SK-N-SH (cell line): ENCODE measurements around the gene EDRF1. TPM values are rescaled to one million over a fixed set of nuclear protein-coding genes. Genes with fewer than 3 reads are reported as not detected.
A peak's percentile ranks its signal among the peaks of the same experiment; 100 is the strongest.

Experiments
- CTCF ChIA-PET: fragments of 300-600, 350-600 bp; formaldehyde crosslinking; extraction: SDS; loops from one replicate; lab custom pipeline; 2021; lab: Yijun Ruan, JAX
- POLR2A ChIA-PET: fragments of 350-600 bp; sonication (Branson Sonifier 250); formaldehyde crosslinking; extraction: SDS; loops from one replicate; lab custom pipeline; 2020; ENCODE audit warnings: antibody characterized with exemption, inconsistent platforms; lab: Yijun Ruan, JAX
- DNase-seq: peaks from one replicate; pipeline ENCODE4 v3.0.0; 2012
- H2AFZ ChIP-seq: fragments of 200-600 bp; sonication (generic); 2 replicates; pipeline ENCODE4 v1.8.1; 2016; ENCODE audit warnings: antibody characterized with exemption, mild to moderate bottlenecking, low read depth
- H3F3A ChIP-seq: fragments of 200-600 bp; sonication (generic); replicated peaks from 2 replicates; pipeline ENCODE3; 2016; ENCODE audit warnings: antibody characterized with exemption, mild to moderate bottlenecking; ENCODE audit not compliant: insufficient read depth
- H3K27ac ChIP-seq, 2 experiments: fragments of 200-500 bp in 1 of 2; fragments of 200-600 bp in 1 of 2; sonication (Bioruptor generic) in 1 of 2; sonication (generic), shearing (Covaris generic) in 1 of 2; 2 replicates each; pipeline versions ENCODE4 v1.5.1 to v1.6.1; 2014 to 2016; ENCODE audit warnings: low read depth in 2 of 2, inconsistent platforms in 1 of 2, low read length in 1 of 2, mild to moderate bottlenecking in 1 of 2, mixed read lengths in 1 of 2
- H3K27me3 ChIP-seq: fragments of 200-600 bp; sonication (generic), shearing (Covaris generic); 2 replicates; pipeline ENCODE4 v1.6.1; 2016; ENCODE audit warnings: mixed run types; ENCODE audit not compliant: insufficient read depth
- H3K36me3 ChIP-seq, 2 experiments: fragments of 200-500 bp in 1 of 2; fragments of 200-600 bp in 1 of 2; sonication (Bioruptor generic) in 1 of 2; sonication (generic) in 1 of 2; replicated peaks in 1 of 2; 2 replicates each; pipeline versions ENCODE3 to v1.5.1; 2014 to 2016; ENCODE audit warnings: low read length in 1 of 2, mild to moderate bottlenecking in 1 of 2; ENCODE audit not compliant: insufficient read depth in 2 of 2, control insufficient read depth in 1 of 2
- H3K4me1 ChIP-seq, 2 experiments: fragments of 200-500 bp in 1 of 2; fragments of 200-600 bp in 1 of 2; sonication (Bioruptor generic) in 1 of 2; sonication (generic), shearing (Covaris generic) in 1 of 2; 2 replicates each; pipeline versions ENCODE4 v1.5.1 to v1.6.1; 2014 to 2016; ENCODE audit warnings: low read depth in 1 of 2, low read length in 1 of 2, mixed run types in 1 of 2; ENCODE audit not compliant: insufficient read depth in 2 of 2, control insufficient read depth in 1 of 2
- H3K4me2 ChIP-seq: fragments of 200-600 bp; sonication (generic), shearing (Covaris generic); 2 replicates; pipeline ENCODE4 v1.6.1; 2017; ENCODE audit warnings: mixed run types
- H3K4me3 ChIP-seq, 2 experiments: fragments of 200-500 bp in 1 of 2; fragments of 200-600 bp in 1 of 2; sonication (Bioruptor generic) in 1 of 2; sonication (generic), shearing (Covaris generic) in 1 of 2; 2 replicates each; pipeline versions ENCODE4 v1.5.1 to v1.8.1; 2014 to 2016; ENCODE audit warnings: low read depth in 2 of 2, inconsistent platforms in 1 of 2, low read length in 1 of 2, mild to moderate bottlenecking in 1 of 2, mixed read lengths in 1 of 2, moderate library complexity in 1 of 2
- H3K79me2 ChIP-seq: fragments of 200-600 bp; sonication (generic); 2 replicates; pipeline ENCODE4 v1.8.1; 2017; ENCODE audit warnings: mild to moderate bottlenecking; ENCODE audit not compliant: insufficient read depth
- H3K9ac ChIP-seq: fragments of 200-600 bp; sonication (generic); 2 replicates; pipeline ENCODE4 v1.6.1; 2017; ENCODE audit warnings: mixed run types
- H3K9me2 ChIP-seq: fragments of 200-600 bp; sonication (generic); 2 replicates; pipeline ENCODE4 v1.6.1; 2017; ENCODE audit warnings: mixed run types
- H3K9me3 ChIP-seq: fragments of 200-600 bp; sonication (generic); 2 replicates; pipeline ENCODE4 v1.6.1; 2017; ENCODE audit warnings: mixed run types, mild to moderate bottlenecking, moderate library complexity
- H4K20me1 ChIP-seq: fragments of 200-600 bp; sonication (generic); 2 replicates; pipeline ENCODE4 v1.6.1; 2017; ENCODE audit warnings: mild to moderate bottlenecking, mixed run types; ENCODE audit not compliant: insufficient read depth
- CHD2 ChIP-seq: fragments of 150-350 bp; IDR thresholded peaks from 2 replicates; pipeline ENCODE4 v1.6.1; 2018; ENCODE audit warnings: low read length; ENCODE audit not compliant: partially characterized antibody
- FOXJ3 ChIP-seq: sonication (generic); formaldehyde crosslinking; IDR thresholded peaks from 2 replicates; pipeline ENCODE4 v1.5.1; 2020; ENCODE audit warnings: mild to moderate bottlenecking, missing genetic modification reagents
- FOXM1 ChIP-seq: IDR thresholded peaks from 2 replicates; pipeline ENCODE4 v1.4.0; 2012; ENCODE audit warnings: low read depth, mild to moderate bottlenecking
- GATA2 ChIP-seq: sonication (generic); formaldehyde crosslinking; IDR thresholded peaks from 2 replicates; pipeline ENCODE4 v1.5.0; 2020; ENCODE audit warnings: mild to moderate bottlenecking, missing genetic modification reagents
- JUND ChIP-seq: IDR thresholded peaks from 2 replicates; pipeline ENCODE4 v1.4.0; 2012
- MEF2A ChIP-seq: IDR thresholded peaks from 2 replicates; pipeline ENCODE4 v1.4.0; 2012; ENCODE audit warnings: low read depth, borderline replicate concordance
- MXI1 ChIP-seq: IDR thresholded peaks from 2 replicates; pipeline ENCODE4 v1.6.1; 2012; ENCODE audit warnings: mild to moderate bottlenecking, low read depth, low read length, improper control_type of control experiment
- NRF1 ChIP-seq: IDR thresholded peaks from 2 replicates; pipeline ENCODE4 v1.6.1; 2012; ENCODE audit warnings: low read depth, mild to moderate bottlenecking, low read length
- PBX3 ChIP-seq: IDR thresholded peaks from 2 replicates; pipeline ENCODE4; 2012
- RAD21 ChIP-seq: IDR thresholded peaks from 2 replicates; pipeline ENCODE4 v1.6.1; 2012; ENCODE audit warnings: mild to moderate bottlenecking, low read length
- RCOR1 ChIP-seq: fragments of 150-350 bp; IDR thresholded peaks from 2 replicates; pipeline ENCODE4 v1.6.1; 2017; ENCODE audit warnings: antibody characterized with exemption, low read length
- RFX5 ChIP-seq: IDR thresholded peaks from 2 replicates; pipeline ENCODE4 v1.6.1; 2012; ENCODE audit warnings: mild to moderate bottlenecking, improper control_type of control experiment, low read length
- SIN3A ChIP-seq: IDR thresholded peaks from 2 replicates; pipeline ENCODE4 v1.6.1; 2012; ENCODE audit warnings: low read depth, mild to moderate bottlenecking, low read length, moderate library complexity, borderline replicate concordance
- SMC3 ChIP-seq: IDR thresholded peaks from 2 replicates; pipeline ENCODE4 v1.6.1; 2012; ENCODE audit warnings: low read depth, low read length, improper control_type of control experiment
- TAF1 ChIP-seq: IDR thresholded peaks from 2 replicates; pipeline ENCODE4 v1.6.1; 2012; ENCODE audit warnings: low read depth, mild to moderate bottlenecking, low read length, moderate library complexity, borderline replicate concordance
- TEAD4 ChIP-seq: IDR thresholded peaks from 2 replicates; pipeline ENCODE4 v1.4.0; 2012; ENCODE audit warnings: mild to moderate bottlenecking, borderline replicate concordance; ENCODE audit not compliant: insufficient read depth
- USF1 ChIP-seq: IDR thresholded peaks from 2 replicates; pipeline ENCODE4 v1.4.0; 2012; ENCODE audit warnings: low read depth, borderline replicate concordance
- YY1 ChIP-seq: IDR thresholded peaks from 2 replicates; pipeline ENCODE4 v1.4.0; 2012; ENCODE audit warnings: low read depth, mild to moderate bottlenecking
- WGBS: methylation state at CpG from one replicate; pipeline ENCODE4 v1.1.6; 2017; ENCODE audit warnings: low lambda C conversion rate; 5-methylcytosine and 5-hydroxymethylcytosine counted together
- polyA plus RNA-seq, 3 experiments: library from polyadenylated mRNA; depleted of rRNA; stranded (reverse); fragments of >200 nt; gene quantifications; 2 replicates each; pipeline ENCODE4 v1.2.3, GENCODE V29; 2012
- TF ChIP-seq, protein P1 (sequence below): fragments of 200-600 bp; sonication (generic); IDR thresholded peaks from 2 replicates; pipeline ENCODE4 v1.6.1; 2017; ENCODE audit warnings: antibody characterized with exemption, mild to moderate bottlenecking, moderate library complexity
- TF ChIP-seq, protein P2 (sequence below): fragments of 150-350 bp; IDR thresholded peaks from 2 replicates; pipeline ENCODE4 v1.6.1; 2017; ENCODE audit warnings: antibody characterized with exemption, low read length, low read depth, borderline replicate concordance

EDRF1 gene
- polyA plus RNA-seq, 1 of the 3 experiments (the other 2 are of a cell fraction) = 19.2 TPM

- Histone ChIP-seq H2AFZ (no peak overlapping the region), H3K4me1 (no peaks in the 10 kb centered on the region), H4K20me1 (no peaks in the 10 kb centered on the region), H3K27me3 (no peaks in the 10 kb centered on the region), H3K9ac (no peak overlapping the region), H3K36me3 (peaks cover 73 to 95% of the 10 kb centered on the region in 2 experiments), H3K9me3 (no peaks in the 10 kb centered on the region), H3K4me2 (no peak overlapping the region), H3K9me2 (no peaks in the 10 kb centered on the region), H3K4me3 (no peak overlapping the region), H3K79me2 (no peaks in the 10 kb centered on the region), H3K27ac (no peak overlapping the region), H3F3A (no peaks in the 10 kb centered on the region)
- ChIA-PET CTCF (no interaction called here), POLR2A (no interaction called here)
- 80% methylated on average over 2 of the region's 2 CpGs for WGBS
- TF ChIP-seq, protein P1, sequence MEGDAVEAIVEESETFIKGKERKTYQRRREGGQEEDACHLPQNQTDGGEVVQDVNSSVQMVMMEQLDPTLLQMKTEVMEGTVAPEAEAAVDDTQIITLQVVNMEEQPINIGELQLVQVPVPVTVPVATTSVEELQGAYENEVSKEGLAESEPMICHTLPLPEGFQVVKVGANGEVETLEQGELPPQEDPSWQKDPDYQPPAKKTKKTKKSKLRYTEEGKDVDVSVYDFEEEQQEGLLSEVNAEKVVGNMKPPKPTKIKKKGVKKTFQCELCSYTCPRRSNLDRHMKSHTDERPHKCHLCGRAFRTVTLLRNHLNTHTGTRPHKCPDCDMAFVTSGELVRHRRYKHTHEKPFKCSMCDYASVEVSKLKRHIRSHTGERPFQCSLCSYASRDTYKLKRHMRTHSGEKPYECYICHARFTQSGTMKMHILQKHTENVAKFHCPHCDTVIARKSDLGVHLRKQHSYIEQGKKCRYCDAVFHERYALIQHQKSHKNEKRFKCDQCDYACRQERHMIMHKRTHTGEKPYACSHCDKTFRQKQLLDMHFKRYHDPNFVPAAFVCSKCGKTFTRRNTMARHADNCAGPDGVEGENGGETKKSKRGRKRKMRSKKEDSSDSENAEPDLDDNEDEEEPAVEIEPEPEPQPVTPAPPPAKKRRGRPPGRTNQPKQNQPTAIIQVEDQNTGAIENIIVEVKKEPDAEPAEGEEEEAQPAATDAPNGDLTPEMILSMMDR = peak; percentile 36
- TF ChIP-seq TEAD4 (no peak), RAD21 (peak; percentile 17; the same call in 1 of the 2 replicates)
- DNase-seq = no peak
Observed at GRCh38 chr10:125742465-125742864, 23.0 kb downstream of the EDRF1 start.

DNA sequence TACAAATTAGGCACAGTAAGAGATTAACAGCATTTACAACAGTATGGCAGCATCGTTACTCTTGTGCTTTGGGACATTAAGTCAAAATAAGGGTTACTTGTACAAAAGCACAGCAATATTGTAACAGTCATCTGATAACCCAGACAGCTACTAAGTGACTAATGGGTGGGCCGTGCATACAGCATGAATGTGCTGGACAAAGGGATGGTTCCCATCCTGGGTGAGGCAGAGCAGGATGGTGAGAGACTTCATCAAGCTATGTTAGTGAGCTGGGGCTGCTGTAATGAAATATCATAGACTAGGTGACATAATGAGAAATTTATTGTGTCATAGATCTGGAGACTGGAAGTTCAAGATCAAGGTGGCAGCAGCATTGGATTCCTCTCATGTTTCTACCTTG is 25.4 kb downstream of the EDRF1 start:
- Histone ChIP-seq H3K79me2 (no peaks in the 10 kb centered on the region), H3K9me2 (no peaks in the 10 kb centered on the region), H3F3A (no peaks in the 10 kb centered on the region), H3K4me2 (no peak overlapping the region), H3K9me3 (no peaks in the 10 kb centered on the region), H3K9ac (no peak overlapping the region), H3K36me3 (peaks cover 61 to 86% of the 10 kb centered on the region in 2 experiments), H3K4me1 (no peaks in the 10 kb centered on the region), H3K4me3 (no peak overlapping the region), H3K27me3 (no peaks in the 10 kb centered on the region), H3K27ac (no peak overlapping the region), H4K20me1 (no peaks in the 10 kb centered on the region), H2AFZ (no peak overlapping the region)
- CTCF ChIA-PET = no interaction called here
- 100% methylated on average over 2 of the region's 2 CpGs for WGBS
- POLR2A ChIA-PET = no interaction called here
- no peak for DNase-seq
- TF ChIP-seq, protein P1 = no peak
- TF ChIP-seq MXI1 (no peak), PBX3 (no peak), YY1 (no peak), CHD2 (no peak), USF1 (no peak), FOXM1 (no peak), NRF1 (no peak), SIN3A (no peak), RCOR1 (no peak), MEF2A (no peak), RFX5 (no peak), TEAD4 (no peak), FOXJ3 (CRISPR knock-in tag) (no peak), GATA2 (CRISPR knock-in tag) (no peak), JUND (no peak), TAF1 (no peak), SMC3 (no peak)
- TF ChIP-seq, protein P2, sequence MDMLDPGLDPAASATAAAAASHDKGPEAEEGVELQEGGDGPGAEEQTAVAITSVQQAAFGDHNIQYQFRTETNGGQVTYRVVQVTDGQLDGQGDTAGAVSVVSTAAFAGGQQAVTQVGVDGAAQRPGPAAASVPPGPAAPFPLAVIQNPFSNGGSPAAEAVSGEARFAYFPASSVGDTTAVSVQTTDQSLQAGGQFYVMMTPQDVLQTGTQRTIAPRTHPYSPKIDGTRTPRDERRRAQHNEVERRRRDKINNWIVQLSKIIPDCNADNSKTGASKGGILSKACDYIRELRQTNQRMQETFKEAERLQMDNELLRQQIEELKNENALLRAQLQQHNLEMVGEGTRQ = no peak
